Tibial nerve (tissue), 4 donors: ENCODE data around the gene HOXA1. TPM values are rescaled to one million over a fixed set of nuclear protein-coding genes. Genes with fewer than 3 reads are reported as not detected.
A peak's percentile ranks its signal among the peaks of the same experiment; 100 is the strongest.

Experiments
- DNase-seq, 2 donors: peaks; one replicate each; pipeline ENCODE4 v3.0.0-alpha.2; 2019; ENCODE audit warnings: low spot score in 2 of 2
- H3K27ac ChIP-seq, 4 donors: fragments of 200-600 bp; sonication (generic) in 3 of 4; one replicate each; pipeline ENCODE4 v1.5.1; 2017 to 2019; ENCODE audit warnings: mild to moderate bottlenecking in 1 of 4
- H3K27me3 ChIP-seq, 2 donors: fragments of 200-600 bp; sonication (generic) in 1 of 2; one replicate each; pipeline versions ENCODE4 v1.5.1 to v1.6.0; 2017 to 2019
- H3K36me3 ChIP-seq, 3 donors: fragments of 200-600 bp; sonication (generic); one replicate each; pipeline ENCODE4 v1.5.1; 2018 to 2019
- H3K4me1 ChIP-seq, 4 donors: fragments of 200-600 bp; sonication (generic) in 3 of 4; one replicate each; pipeline ENCODE4 v1.5.1; 2017 to 2019
- H3K4me3 ChIP-seq, 4 donors: fragments of 200-600 bp; sonication (generic) in 3 of 4; one replicate each; pipeline ENCODE4 v1.5.1; 2017 to 2019; ENCODE audit warnings: mild to moderate bottlenecking in 1 of 4, moderate library complexity in 1 of 4
- H3K9me3 ChIP-seq, 4 donors: fragments of 200-600 bp; sonication (generic) in 3 of 4; one replicate each; pipeline ENCODE4 v1.5.1; 2017 to 2019
- CTCF ChIP-seq, 5 experiments: fragments of 200-600 bp in 3 of 5; fragments of 450-650 bp in 2 of 5; sonication (generic) in 3 of 5; IDR thresholded peaks; one replicate each; pipeline ENCODE4 v1.5.1; 2016 to 2019; ENCODE audit warnings: antibody characterized with exemption in 5 of 5, mild to moderate bottlenecking in 3 of 5, moderate library complexity in 2 of 5
- EP300 ChIP-seq, 2 donors: sonication (generic); formaldehyde crosslinking; IDR thresholded peaks; one replicate each; pipeline ENCODE4 v1.6.1; 2017; ENCODE audit warnings: antibody characterized with exemption in 2 of 2, mild to moderate bottlenecking in 1 of 2
- POLR2A ChIP-seq, 2 donors: fragments of 450-650 bp; IDR thresholded peaks; one replicate each; pipeline ENCODE4 v1.6.1; 2017; ENCODE audit warnings: antibody characterized with exemption in 2 of 2, mild to moderate bottlenecking in 2 of 2, moderate library complexity in 2 of 2
- WGBS, 2 donors: methylation state at CpG; one replicate each; pipeline ENCODE4 v1.1.5; 2018; 5-methylcytosine and 5-hydroxymethylcytosine counted together
- total RNA-seq, 4 donors: library from RNA; depleted of rRNA; stranded (reverse); fragments of >200 nt; gene quantifications; one replicate each; pipeline ENCODE4 v1.1.0, GENCODE V29; 2016

HOXA1 gene
- total RNA-seq, 4 donors from 2014 or later = 0.44 to 2.1 (median 1.2) TPM

GRCh38 chr7:27143023-27143949 lies 47.5 kb upstream of the HOXA1 start, which contains the start of gene HOXA5:
HOXA5 (minus strand) TSS chr7:27143681; CDS start chr7:27143607, 74 bp downstream.
- TF ChIP-seq CTCF (IDR thresholded peaks at IDR 0.05) (peak; percentile 42 to 82 (median 63)), POLR2A (IDR thresholded peaks at IDR 0.05) (peak in 1 of 2 donors; percentile 51), EP300 (IDR thresholded peaks at IDR 0.05) (peak; percentile 51 to 68)
- H3K36me3 ChIP-seq = peaks cover 0 to 33% (median 0%) of the 10 kb centered on the region in 3 donors
- peaks cover 0 to 96% of the 10 kb centered on the region in 2 donors for H3K27me3 ChIP-seq
- H3K9me3 ChIP-seq = no peaks in the 10 kb centered on the region
- no peak for DNase-seq
- WGBS, 2 donors = 23 to 43% methylated on average over 40 to 59 of the region's 86 CpGs
- H3K4me1 ChIP-seq = peaks cover 0 to 60% (median 5%) of the 10 kb centered on the region in 4 donors
- H3K27ac ChIP-seq = peak within 1 kb of the TSS; percentile 25 to 83 (median 76)
- H3K4me3 ChIP-seq = peak within 1 kb of the TSS; percentile 28 to 54 (median 44)

GRCh38 chr7:27142580-27143022 lies 46.8 kb upstream of the HOXA1 start:
- peak overlapping the region; percentile 25 to 83 (median 76) for H3K27ac ChIP-seq
- peaks cover 0 to 89% of the 10 kb centered on the region in 2 donors for H3K27me3 ChIP-seq
- no peaks in the 10 kb centered on the region for H3K9me3 ChIP-seq
- H3K4me3 ChIP-seq = peak overlapping the region; percentile 28 to 54 (median 44)
- no peak for DNase-seq
- H3K36me3 ChIP-seq = peaks cover 0 to 33% (median 0%) of the 10 kb centered on the region in 3 donors
- H3K4me1 ChIP-seq = peaks cover 0 to 58% (median 2%) of the 10 kb centered on the region in 4 donors
- 26 to 43% methylated on average over 29 of the region's 29 CpGs for whole genome bisulfite sequencing, 2 donors
- no peak for TF ChIP-seq CTCF (IDR thresholded peaks at IDR 0.05)

GRCh38 chr7:27141923-27142579 lies 46.3 kb upstream of the HOXA1 start:
- peaks cover 0 to 58% (median 4%) of the 10 kb centered on the region in 4 donors for H3K4me1 ChIP-seq
- peaks cover 0 to 85% of the 10 kb centered on the region in 2 donors for H3K27me3 ChIP-seq
- H3K36me3 ChIP-seq = peaks cover 0 to 33% (median 0%) of the 10 kb centered on the region in 3 donors
- peak overlapping the region; percentile 28 to 54 (median 44) for H3K4me3 ChIP-seq
- H3K9me3 ChIP-seq = no peaks in the 10 kb centered on the region
- no peak for DNase-seq
- H3K27ac ChIP-seq = peak overlapping the region; percentile 25 to 83 (median 76)
- WGBS, 2 donors = 43 to 70% methylated on average over 30 of the region's 30 CpGs
- TF ChIP-seq CTCF (IDR thresholded peaks at IDR 0.05) (no peak), EP300 (IDR thresholded peaks at IDR 0.05) (no peak), POLR2A (IDR thresholded peaks at IDR 0.05) (no peak)

- 85 to 91% methylated on average over 18 of the region's 18 CpGs for WGBS, 2 donors
- H3K9me3 ChIP-seq = no peaks in the 10 kb centered on the region
- peaks cover 0 to 60% (median 8%) of the 10 kb centered on the region in 4 donors for H3K4me1 ChIP-seq
- H3K27me3 ChIP-seq = peaks cover 0 to 85% of the 10 kb centered on the region in 2 donors
- DNase-seq = no peak
- H3K27ac ChIP-seq = peak overlapping the region in 3 of 4 donors; percentile 25 to 77 (median 76)
- H3K4me3 ChIP-seq = peak overlapping the region in 2 of 4 donors; percentile 28 to 54
- TF ChIP-seq EP300 (IDR thresholded peaks at IDR 0.05) (no peak), CTCF (IDR thresholded peaks at IDR 0.05) (no peak), POLR2A (IDR thresholded peaks at IDR 0.05) (no peak)
- H3K36me3 ChIP-seq = peaks cover 0 to 33% (median 0%) of the 10 kb centered on the region in 3 donors
Measured at GRCh38 chr7:27141137-27141922, 45.5 kb upstream of the HOXA1 start.
